Heart right ventricle (tissue), 16 donors: ENCODE measurements around the gene WHRN. TPM values are rescaled to one million over a fixed set of nuclear protein-coding genes. Genes with fewer than 3 reads are reported as not detected.

ENCODE experiments used
- ATAC-seq, 8 donors: fragments of 200-7000 bp; cut with Tn5 transposase; one replicate each; pipeline ENCODE4 v1.9.1; 2020; ENCODE audit warnings: mild to moderate bottlenecking in 8 of 8, moderate library complexity in 8 of 8, moderate number of reproducible peaks in 1 of 8
- DNase-seq, 2 donors: peaks; one replicate each; pipeline ENCODE4 v3.0.0-alpha.2; 2020
- H3K27ac ChIP-seq, 10 donors: fragments of 200-600 bp; sonication (generic) in 2 of 10; one replicate each; pipeline versions ENCODE4 v1.5.0 to v1.8.0; 2020 to 2022; ENCODE audit warnings: mild to moderate bottlenecking in 3 of 10
- H3K27me3 ChIP-seq, 7 donors: fragments of 200-600 bp; one replicate each; pipeline ENCODE4 v1.8.0; 2021 to 2022; ENCODE audit warnings: mild to moderate bottlenecking in 2 of 7
- H3K36me3 ChIP-seq, 9 donors: fragments of 200-600 bp; sonication (generic) in 1 of 9; one replicate each; pipeline versions ENCODE4 v1.5.0 to v1.8.0; 2020 to 2022; ENCODE audit warnings: mild to moderate bottlenecking in 2 of 9
- H3K4me1 ChIP-seq, 9 donors: fragments of 200-600 bp; sonication (generic) in 1 of 9; one replicate each; pipeline versions ENCODE4 v1.5.0 to v1.8.0; 2020 to 2022; ENCODE audit warnings: mild to moderate bottlenecking in 4 of 9
- H3K4me3 ChIP-seq, 10 donors: fragments of 200-600 bp; sonication (generic) in 2 of 10; one replicate each; pipeline versions ENCODE4 v1.5.0 to v1.8.0; 2020 to 2022; ENCODE audit warnings: mild to moderate bottlenecking in 7 of 10, moderate library complexity in 2 of 10
- H3K9me3 ChIP-seq, 11 donors: fragments of 200-600 bp in 10 of 11; sonication (generic) in 2 of 11; one replicate each; pipeline versions ENCODE4 v1.5.0 to v1.8.0; 2013 to 2022; ENCODE audit warnings: mild to moderate bottlenecking in 2 of 11, control low read depth in 1 of 11, moderate library complexity in 1 of 11
- CTCF ChIP-seq, 9 donors: fragments of 200-600 bp; sonication (generic) in 2 of 9; IDR thresholded peaks; one replicate each; pipeline versions ENCODE4 v1.5.0 to v1.8.0; 2021 to 2022; ENCODE audit warnings: antibody characterized with exemption in 9 of 9, mild to moderate bottlenecking in 5 of 9, moderate library complexity in 1 of 9
- WGBS, 2 donors: extraction: QIAGEN DNeasy Blood & Tissue Kit; methylation state at CpG; one replicate each; pipeline ENCODE4 v1.1.7; 2013; ENCODE audit warnings: inconsistent platforms in 1 of 2; 5-methylcytosine and 5-hydroxymethylcytosine counted together
- intact Hi-C, 10 donors: fragments of 100-400 bp; cut with DNase I; formaldehyde crosslinking; loops; one replicate each; pipeline versions ENCODE4 v1.11.1 to v1.14.2; 2022
- polyA plus RNA-seq, 2 donors: library from polyadenylated mRNA; stranded (reverse); fragments of 200-250 nt; gene quantifications; one replicate each; pipeline ENCODE4 v1.2.3, GENCODE V29; 2013
- total RNA-seq, 10 donors: library from RNA; stranded (reverse); fragmentation: NEBNext Ultra II Directional in 3 of 10; extraction: Animal tissue kit (Norgen Biotek cat#: 25700) in 3 of 10; gene quantifications; one replicate each; pipeline versions ENCODE4 v1.2.1 to v1.2.4, GENCODE V29; 2021 to 2023
- donor health status: Arrhythmogenic right ventricular cardiomyopathy.
- donor health status: ischemic (EF 13 %, LVEDD 7.1; RV severe dilation, severe dysfunction).
- donor health status: healthy with polysubstance abuse.
- donor health status: DM: no; HTN: yes; CAD: no.
- donor health status: DM: no; HTN: no; CAD: no.
- donor health status: ischemic (EF 25% LVEDD 6.9; RV normal size, moderate dysfunction).
- donor health status: ischemic (EF 25% LVEDD 5.7; RV mildly dilated, moderate dysfunction).
- donor health status: healthy.
- donor health status: DM: yes; HTN: yes; CAD: no.
- donor health status: Ischemic cardiomyopathy.
- donor health status: ischemic (EF 35%, LVEDD 5.7; RV mildly dilated, moderate dysfunction).
- donor health status: nonischemic (EF 11% LVEDD 7.7; RV severe dilation, severe dysfunction).
- donor health status: DM: yes; HTN: yes; CAD: no.
- donor health status: PGD.
- donor health status: ischemic (EF 29% LVEDD 5.4; RV normal size, mild dysfunction).
- donor health status: nonischemic (EF 23%, LVEDD 6.1; RV moderate dilation, normal function).

Gene WHRN
- total and polyA plus RNA-seq, 12 donors = 0.13 to 1.3 (median 0.58) TPM; not detected in 1

- 77 to 82% methylated on average over 6 of the region's 6 CpGs for WGBS, 2 donors
- Histone ChIP-seq H3K4me3 (no peak overlapping the region), H3K9me3 (no peaks in the 10 kb centered on the region), H3K27me3 (peaks cover 0 to 10% (median 0%) of the 10 kb centered on the region in 7 donors), H3K36me3 (no peaks in the 10 kb centered on the region), H3K4me1 (peaks cover 0 to 6% (median 0%) of the 10 kb centered on the region in 9 donors), H3K27ac (no peak overlapping the region)
- ATAC-seq (no peak), DNase-seq (no peak)
- intact Hi-C loops = no loop called here
- no peak for TF ChIP-seq CTCF (IDR thresholded peaks at IDR 0.05)
Observed at GRCh38 chr9:114478871-114479270, 26.4 kb downstream of the WHRN start.

- H3K36me3 ChIP-seq = no peaks in the 10 kb centered on the region
- peaks cover 0 to 6% (median 0%) of the 10 kb centered on the region in 9 donors for H3K4me1 ChIP-seq
- H3K9me3 ChIP-seq = no peaks in the 10 kb centered on the region
- peaks cover 0 to 10% (median 0%) of the 10 kb centered on the region in 7 donors for H3K27me3 ChIP-seq
- WGBS, 2 donors = 90 to 95% methylated on average over 11 of the region's 11 CpGs
- no peak overlapping the region for H3K27ac ChIP-seq
- no peak for DNase-seq
- ATAC-seq = no peak
- intact Hi-C loops = no loop called here
- no peak for TF ChIP-seq CTCF (IDR thresholded peaks at IDR 0.05)
- H3K4me3 ChIP-seq = no peak overlapping the region
Observed at GRCh38 chr9:114478459-114478858, 26.8 kb downstream of the WHRN start.

- ATAC-seq (no peak), DNase-seq (no peak)
- Histone ChIP-seq H3K9me3 (no peaks in the 10 kb centered on the region), H3K27ac (no peak overlapping the region), H3K4me3 (no peak overlapping the region), H3K27me3 (peaks cover 0 to 10% (median 0%) of the 10 kb centered on the region in 7 donors), H3K4me1 (peaks cover 0 to 6% (median 0%) of the 10 kb centered on the region in 9 donors), H3K36me3 (no peaks in the 10 kb centered on the region)
- no peak for TF ChIP-seq CTCF (IDR thresholded peaks at IDR 0.05)
- whole genome bisulfite sequencing, 2 donors = 82 to 90% methylated on average over 3 of the region's 3 CpGs
- intact Hi-C loops = no loop called here
Observed at GRCh38 chr9:114477642-114478041, 27.6 kb downstream of the WHRN start.

- no peak overlapping the region for H3K4me3 ChIP-seq
- H3K4me1 ChIP-seq = peaks cover 0 to 6% (median 0%) of the 10 kb centered on the region in 9 donors
- intact Hi-C loops = no loop called here
- ATAC-seq (no peak), DNase-seq (no peak)
- H3K27ac ChIP-seq = no peak overlapping the region
- TF ChIP-seq CTCF (IDR thresholded peaks at IDR 0.05) = no peak
- peaks cover 0 to 10% (median 0%) of the 10 kb centered on the region in 7 donors for H3K27me3 ChIP-seq
- WGBS, 2 donors = 75 to 87% methylated on average over 9 of the region's 9 CpGs
- no peaks in the 10 kb centered on the region for H3K36me3 ChIP-seq
- H3K9me3 ChIP-seq = no peaks in the 10 kb centered on the region
Observed at GRCh38 chr9:114476891-114477469, 28.3 kb downstream of the WHRN start.
